Ascending aorta (tissue), 2 donors: ENCODE results near the gene MARK1. TPM values are rescaled to one million over a fixed set of nuclear protein-coding genes. Genes with fewer than 3 reads are reported as not detected.
A peak's percentile ranks its signal among the peaks of the same experiment; 100 is the strongest.

ENCODE experiments used
- DNase-seq, 2 donors: peaks; one replicate each; pipeline ENCODE4 v3.0.0-alpha.2; 2019; ENCODE audit warnings: low spot score in 2 of 2
- H3K27ac ChIP-seq, 2 donors: fragments of 200-600 bp; sonication (generic); one replicate each; pipeline ENCODE4 v1.5.1; 2016 to 2017; ENCODE audit warnings: mild to moderate bottlenecking in 1 of 2
- H3K27me3 ChIP-seq: fragments of 200-600 bp; sonication (generic); one replicate; pipeline ENCODE4 v1.5.1; 2017
- H3K36me3 ChIP-seq, 2 donors: fragments of 200-600 bp; sonication (generic); one replicate each; pipeline ENCODE4 v1.5.1; 2016
- H3K4me1 ChIP-seq, 2 donors: fragments of 200-600 bp; sonication (generic); one replicate each; pipeline ENCODE4 v1.5.1; 2016 to 2017; ENCODE audit warnings: mild to moderate bottlenecking in 1 of 2
- H3K4me3 ChIP-seq, 2 donors: fragments of 200-600 bp; sonication (generic); one replicate each; pipeline ENCODE4 v1.5.1; 2016 to 2017; ENCODE audit warnings: mild to moderate bottlenecking in 1 of 2
- H3K9me3 ChIP-seq, 2 donors: fragments of 200-600 bp; sonication (generic); one replicate each; pipeline ENCODE4 v1.5.1; 2016
- CTCF ChIP-seq, 3 experiments: fragments of 200-600 bp in 2 of 3; fragments of 450-650 bp in 1 of 3; sonication (generic) in 2 of 3; IDR thresholded peaks; one replicate each; pipeline ENCODE4 v1.5.1; 2016 to 2019; ENCODE audit warnings: antibody characterized with exemption in 3 of 3, mild to moderate bottlenecking in 1 of 3, moderate library complexity in 1 of 3
- intact Hi-C: fragments of 100-400 bp; cut with DNase I; formaldehyde crosslinking; loops from one replicate; pipeline ENCODE4 v1.15.1; 2023
- total RNA-seq: library from RNA; depleted of rRNA; stranded (reverse); fragments of >200 nt; gene quantifications from one replicate; pipeline ENCODE4 v1.1.0, GENCODE V29; 2016

MARK1 gene
- total RNA-seq, 1 donor from 2014 or later: 11.6 TPM

GRCh38 chr1:220684890-220685289, 157.0 kb downstream of the MARK1 start:
- Histone ChIP-seq H3K4me1 (no peaks in the 10 kb centered on the region), H3K36me3 (no peaks in the 10 kb centered on the region), H3K27me3 (no peaks in the 10 kb centered on the region), H3K9me3 (no peaks in the 10 kb centered on the region), H3K27ac (no peak overlapping the region), H3K4me3 (no peak overlapping the region)
- intact Hi-C loops: no loop called here
- TF ChIP-seq CTCF (IDR thresholded peaks at IDR 0.05): no peak
- no peak for DNase-seq

GRCh38 chr1:220685879-220686278, 157.9 kb downstream of the MARK1 start:
- Histone ChIP-seq H3K27me3 (no peaks in the 10 kb centered on the region), H3K9me3 (no peaks in the 10 kb centered on the region), H3K4me3 (no peak overlapping the region), H3K27ac (no peak overlapping the region), H3K36me3 (no peaks in the 10 kb centered on the region), H3K4me1 (no peaks in the 10 kb centered on the region)
- DNase-seq: no peak
- TF ChIP-seq CTCF (IDR thresholded peaks at IDR 0.05): no peak
- intact Hi-C loops: no loop called here

- no peak for TF ChIP-seq CTCF (IDR thresholded peaks at IDR 0.05)
- Histone ChIP-seq H3K27ac (no peak overlapping the region), H3K4me1 (no peaks in the 10 kb centered on the region), H3K4me3 (no peak overlapping the region), H3K36me3 (no peaks in the 10 kb centered on the region), H3K27me3 (no peaks in the 10 kb centered on the region), H3K9me3 (no peaks in the 10 kb centered on the region)
- intact Hi-C loops: no loop called here
- DNase-seq: no peak
These were observed 159.9 kb downstream of the MARK1 start for GRCh38 chr1:220687809-220688208.

- no peaks in the 10 kb centered on the region for H3K9me3 ChIP-seq
- intact Hi-C loops: loop anchor here (1.0 to 5.0 kb wide), 3 partner anchors 44 to 188 kb away; partner anchors contain the start of gene HLX
These were observed 161.7 kb downstream of the MARK1 start for GRCh38 chr1:220689666-220690065.

GRCh38 chr1:220690140-220691052, 162.5 kb downstream of the MARK1 start, which contains the start of gene C1orf115:
Gene C1orf115, plus strand, starts transcription at chr1:220690363. Its CDS starts 40 bp downstream, at chr1:220690403.
- Histone ChIP-seq H3K9me3 (no peaks in the 10 kb centered on the region), H3K4me3 (peak within 1 kb of the TSS; percentile 75 to 77), H3K4me1 (no peaks in the 10 kb centered on the region), H3K27me3 (no peaks in the 10 kb centered on the region), H3K27ac (no peak within 1 kb of the TSS), H3K36me3 (no peaks in the 10 kb centered on the region)
- TF ChIP-seq CTCF (IDR thresholded peaks at IDR 0.05): peak; percentile 89 to 99 (median 96)
- intact Hi-C loops: loop anchor here (1.0 to 5.0 kb wide), 3 partner anchors 43 to 187 kb away; partner anchors contain the start of gene HLX
- DNase-seq: peak; percentile 37 to 86

More at GRCh38 chr1:220689666-220690065, 161.7 kb downstream of the MARK1 start:
- Histone ChIP-seq H3K27ac (no peak overlapping the region), H3K4me1 (no peaks in the 10 kb centered on the region), H3K4me3 (peak overlapping the region; percentile 75 to 77), H3K27me3 (no peaks in the 10 kb centered on the region), H3K36me3 (no peaks in the 10 kb centered on the region)
- no peak for DNase-seq
- no peak for TF ChIP-seq CTCF (IDR thresholded peaks at IDR 0.05)
